Measurements from ENCODE around the gene ERLIN1. TPM values are rescaled to one million over a fixed set of nuclear protein-coding genes. Genes with fewer than 3 reads are reported as not detected.

Gene ERLIN1
- total RNA-seq, 1 donor from 2014 or later: 17.2 TPM

- TF ChIP-seq CTCF (conservative IDR thresholded peaks at IDR 0.05; ENCODE audit: low read depth, low read length): no peak
- H3K4me3 ChIP-seq (ENCODE audit: low read depth, low read length): no peak overlapping the region
- DNase-seq (ENCODE audit: low read depth): peak; percentile 27
These were observed 84.4 kb downstream of the ERLIN1 start for GRCh38 chr10:100101192-100102076.

- peak; percentile 62 for TF ChIP-seq CTCF (conservative IDR thresholded peaks at IDR 0.05; ENCODE audit: low read depth, low read length)
- peak; percentile 7 for DNase-seq (ENCODE audit: low read depth)
- H3K4me3 ChIP-seq (ENCODE audit: low read depth, low read length): no peak overlapping the region
These were observed 85.1 kb downstream of the ERLIN1 start for GRCh38 chr10:100100651-100101184.

Other genes with a start within 250 kb of the ERLIN1 start
- gene DNMBP, start 176.1 kb downstream of the ERLIN1 start, total RNA-seq: 17.2 and 20.5 TPM in 2 replicates
- not detected in 2 replicates for gene CPN1, start 104.2 kb downstream of the ERLIN1 start, total RNA-seq
- gene CHUK, start 43.6 kb upstream of the ERLIN1 start, total RNA-seq: 15.9 and 23.9 TPM in 2 replicates
- gene CWF19L1, start 81.6 kb upstream of the ERLIN1 start, total RNA-seq: 27.7 and 43.6 TPM in 2 replicates
- 34.7 and 38.4 TPM in 2 replicates for gene BLOC1S2, start 100.7 kb upstream of the ERLIN1 start, total RNA-seq
- not detected in 2 replicates for gene PKD2L1, start 144.2 kb upstream of the ERLIN1 start, total RNA-seq
- 113 and 303 TPM in 2 replicates for gene SCD, start 161.2 kb upstream of the ERLIN1 start, total RNA-seq